GM19372 (cell line): ENCODE measurements around the gene STX16.
"Not testable (repeated sequence)": the region's sequence is repeated elsewhere in the genome, so short reads cannot be mapped to it uniquely, and the experiment has no call there.

Source experiments
- ATAC-seq: cut with Tn5 transposase; IDR thresholded peaks from one replicate; pipeline ENCODE4 v1.9.1; 2021; ENCODE audit warnings: mild to moderate bottlenecking, low read depth, moderate library complexity; ENCODE audit not compliant: unreplicated experiment

Gene STX16

GRCh38 chr20:58717278-58718091, 66.4 kb downstream of the STX16 start:
- ATAC-seq = no peak

- ATAC-seq = no peak
Measured at GRCh38 chr20:58718121-58718563, 67.1 kb downstream of the STX16 start.

- ATAC-seq = no peak
Measured at GRCh38 chr20:58718729-58719128, 67.6 kb downstream of the STX16 start.

- no peak for ATAC-seq
Measured at GRCh38 chr20:58719258-58719657, 68.2 kb downstream of the STX16 start.

DNA sequence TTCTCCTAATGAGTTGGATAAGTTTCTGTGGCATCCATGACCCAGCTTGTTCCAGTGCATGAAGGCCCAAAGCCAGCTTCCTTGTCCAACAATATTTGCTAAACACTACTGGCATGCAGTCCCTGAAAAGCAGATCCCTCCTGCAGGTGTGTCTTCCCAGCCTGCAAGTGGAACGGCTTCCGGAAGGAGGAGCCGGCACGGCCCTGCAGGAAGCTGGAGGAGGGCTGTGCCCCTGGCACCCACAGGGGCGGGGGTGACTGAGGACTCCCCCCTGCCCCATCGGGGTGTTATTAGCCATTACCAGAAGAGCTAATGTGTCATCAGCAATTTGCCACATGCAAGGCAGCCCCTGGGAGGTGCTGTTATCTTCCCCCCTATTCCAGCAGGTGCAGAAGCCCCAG, 68.9 kb downstream of the STX16 start:
- ATAC-seq = no peak

DNA sequence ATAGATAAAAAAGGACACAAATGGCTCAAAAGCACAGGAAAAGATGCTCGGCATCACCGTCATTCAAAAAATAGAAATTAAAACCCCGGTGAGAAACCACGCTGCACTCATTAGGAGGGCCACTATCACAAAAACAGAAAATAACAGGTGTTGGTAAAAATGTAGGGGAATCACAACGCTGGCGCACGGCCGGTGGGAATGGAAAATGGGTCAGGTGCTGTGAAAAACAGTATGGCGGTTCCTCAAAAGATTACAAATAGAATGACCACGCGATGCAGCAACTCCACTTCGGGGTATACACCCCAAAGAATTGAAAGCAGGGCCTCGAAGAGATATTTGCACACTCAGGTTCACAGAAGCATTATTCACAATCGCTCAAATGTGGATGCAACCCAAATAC, 69.8 kb downstream of the STX16 start:
- no peak for ATAC-seq

- ATAC-seq = no peak
Measured at GRCh38 chr20:58721951-58722778, 71.1 kb downstream of the STX16 start.

- no peak for ATAC-seq
Measured at GRCh38 chr20:58722877-58723627, 72.0 kb downstream of the STX16 start.

DNA sequence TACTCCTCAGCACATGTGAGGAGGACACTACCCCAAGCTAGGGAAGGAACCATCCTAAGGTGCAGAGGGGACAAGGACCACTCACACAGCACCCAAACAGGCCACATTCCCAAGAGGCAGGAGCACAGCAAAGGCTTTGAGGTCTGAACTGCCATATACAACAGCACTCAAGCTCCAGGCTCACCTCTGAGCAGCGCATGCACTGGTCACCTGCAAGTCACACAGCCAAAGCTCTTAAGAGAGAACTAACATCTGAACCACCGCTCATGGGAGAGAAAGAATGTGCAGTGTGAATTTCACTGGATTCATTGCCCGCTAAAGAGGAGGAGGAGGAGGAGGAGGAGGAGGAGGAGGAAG, 72.5 kb downstream of the STX16 start:
- no peak for ATAC-seq

DNA sequence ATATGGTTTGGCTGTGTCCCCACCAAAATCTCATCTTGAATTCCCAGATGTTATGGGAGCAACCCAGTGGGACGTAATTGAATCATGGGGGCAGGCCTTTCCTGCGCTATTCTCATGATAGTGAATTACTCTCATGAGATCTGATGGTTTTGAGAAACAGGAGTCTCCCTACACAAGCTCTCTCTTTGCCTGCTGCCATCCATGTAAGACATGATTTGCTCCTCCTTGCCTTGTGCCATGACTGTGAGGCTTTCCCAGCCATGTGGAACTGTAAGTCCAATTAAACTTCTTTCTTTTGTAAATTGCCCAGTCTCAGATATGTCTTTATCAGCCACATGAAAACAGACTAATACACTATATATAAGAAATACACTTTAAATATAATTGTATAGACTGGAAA, 75.1 kb downstream of the STX16 start:
- not testable (repeated sequence) for ATAC-seq
